ENCODE measurements around the gene MEGF11. TPM values are rescaled to one million over a fixed set of nuclear protein-coding genes. Genes with fewer than 3 reads are reported as not detected.
"Not testable (repeated sequence)": the region's sequence is repeated elsewhere in the genome, so short reads cannot be mapped to it uniquely, and the experiment has no call there.

The MEGF11 gene
- total RNA-seq, 1 donor: under 0.01 TPM

DNA sequence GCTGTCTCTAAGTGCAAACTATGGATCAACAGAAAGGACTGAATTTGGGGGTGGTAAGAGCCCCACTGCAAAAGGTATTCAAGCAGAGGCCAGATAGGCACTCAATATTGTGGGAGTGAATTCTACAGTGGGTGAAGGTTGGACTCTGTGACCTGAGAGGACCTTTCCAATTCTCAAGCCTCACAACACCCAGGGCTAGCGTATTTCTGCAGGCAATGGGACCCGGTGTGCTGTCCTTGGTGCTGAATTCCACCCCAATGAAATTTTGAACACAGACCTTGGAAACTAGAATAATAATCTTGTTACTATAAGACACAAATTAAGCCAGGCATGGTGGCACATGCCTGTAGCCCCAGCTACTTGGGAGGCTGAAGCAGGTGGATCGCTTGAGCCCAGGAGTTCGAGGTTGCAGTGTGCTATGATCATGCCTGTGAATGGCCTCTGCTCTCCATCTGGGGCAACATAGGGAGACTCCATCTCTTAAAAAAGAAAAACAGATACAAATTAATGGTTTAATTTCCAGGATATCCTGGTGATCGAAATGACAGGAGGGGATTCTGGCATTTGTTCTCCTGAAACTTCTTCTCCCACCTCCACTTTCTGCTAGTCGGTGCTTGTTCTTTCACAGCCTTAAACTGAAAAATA, 248.8 kb downstream of the MEGF11 start:
- peak; percentile 44 for DNase-seq (ENCODE audit: low read depth)
- no peak overlapping the region for H3K4me3 ChIP-seq (ENCODE audit: low read depth, low read length)
- TF ChIP-seq, protein P1, sequence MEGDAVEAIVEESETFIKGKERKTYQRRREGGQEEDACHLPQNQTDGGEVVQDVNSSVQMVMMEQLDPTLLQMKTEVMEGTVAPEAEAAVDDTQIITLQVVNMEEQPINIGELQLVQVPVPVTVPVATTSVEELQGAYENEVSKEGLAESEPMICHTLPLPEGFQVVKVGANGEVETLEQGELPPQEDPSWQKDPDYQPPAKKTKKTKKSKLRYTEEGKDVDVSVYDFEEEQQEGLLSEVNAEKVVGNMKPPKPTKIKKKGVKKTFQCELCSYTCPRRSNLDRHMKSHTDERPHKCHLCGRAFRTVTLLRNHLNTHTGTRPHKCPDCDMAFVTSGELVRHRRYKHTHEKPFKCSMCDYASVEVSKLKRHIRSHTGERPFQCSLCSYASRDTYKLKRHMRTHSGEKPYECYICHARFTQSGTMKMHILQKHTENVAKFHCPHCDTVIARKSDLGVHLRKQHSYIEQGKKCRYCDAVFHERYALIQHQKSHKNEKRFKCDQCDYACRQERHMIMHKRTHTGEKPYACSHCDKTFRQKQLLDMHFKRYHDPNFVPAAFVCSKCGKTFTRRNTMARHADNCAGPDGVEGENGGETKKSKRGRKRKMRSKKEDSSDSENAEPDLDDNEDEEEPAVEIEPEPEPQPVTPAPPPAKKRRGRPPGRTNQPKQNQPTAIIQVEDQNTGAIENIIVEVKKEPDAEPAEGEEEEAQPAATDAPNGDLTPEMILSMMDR (IDR thresholded peaks at IDR 0.05; ENCODE audit: insufficient read depth, low read depth, low read length): no peak

DNA sequence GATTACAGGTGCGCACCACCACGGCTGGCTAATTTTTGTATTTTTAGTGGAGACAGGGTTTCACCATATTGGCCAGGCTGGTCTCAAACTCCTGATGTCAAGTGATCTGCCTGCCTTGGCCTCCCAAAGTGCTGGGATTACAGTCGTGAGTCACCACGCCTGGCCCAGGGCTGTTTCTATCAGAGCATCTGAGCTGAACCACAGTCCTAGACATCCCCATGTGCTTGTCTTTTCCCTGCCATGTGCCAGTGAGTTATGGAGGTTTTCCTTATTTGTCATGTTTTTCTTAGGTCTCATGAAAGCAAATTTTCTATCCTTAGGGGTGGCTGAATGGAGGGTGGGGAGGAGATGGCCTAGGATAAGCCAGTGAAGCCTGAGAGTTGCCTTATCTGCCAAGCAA, 250.4 kb downstream of the MEGF11 start:
- not testable (repeated sequence) for H3K4me3 ChIP-seq (ENCODE audit: low read depth, low read length); DNase-seq (ENCODE audit: low read depth)

DNA sequence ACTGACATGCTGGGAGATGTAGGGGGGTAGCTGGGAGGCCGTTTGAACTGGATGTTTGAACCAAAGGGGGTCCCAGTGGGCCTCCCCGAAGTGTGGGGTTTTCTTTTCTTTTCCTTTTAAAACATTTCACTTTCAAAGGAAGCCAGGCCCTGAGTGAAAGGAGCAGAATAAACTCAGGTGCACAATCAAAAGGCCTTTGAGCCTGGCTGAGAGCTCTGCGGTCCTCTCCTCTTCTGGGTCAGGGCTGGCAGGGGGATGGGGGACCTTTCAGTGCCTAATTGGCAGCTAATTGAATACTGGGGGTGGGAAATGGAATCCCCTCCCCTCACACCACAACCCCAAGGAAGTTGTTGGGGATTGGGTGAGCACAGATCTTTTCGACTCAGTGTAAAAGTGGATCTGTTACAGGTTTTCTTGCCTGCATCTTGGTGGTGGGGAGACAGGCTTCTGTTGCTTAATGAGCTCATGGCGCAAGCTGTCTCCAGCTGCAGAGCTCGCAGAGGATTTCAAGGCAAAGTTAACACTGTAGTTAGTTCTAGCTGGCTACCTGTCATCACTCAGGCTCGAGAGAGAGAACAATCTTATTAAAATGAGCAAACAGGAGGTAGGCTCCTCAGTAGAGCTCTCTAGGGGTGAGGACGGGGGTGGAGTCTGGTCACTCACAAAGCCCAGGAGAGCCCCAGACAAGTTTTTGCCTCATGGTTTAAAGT, 251.7 kb downstream of the MEGF11 start:
- H3K4me3 ChIP-seq (ENCODE audit: low read depth, low read length): no peak overlapping the region
- no peak for DNase-seq (ENCODE audit: low read depth)
- TF ChIP-seq, protein P1 (IDR thresholded peaks at IDR 0.05; ENCODE audit: insufficient read depth, low read depth, low read length): no peak

DNA sequence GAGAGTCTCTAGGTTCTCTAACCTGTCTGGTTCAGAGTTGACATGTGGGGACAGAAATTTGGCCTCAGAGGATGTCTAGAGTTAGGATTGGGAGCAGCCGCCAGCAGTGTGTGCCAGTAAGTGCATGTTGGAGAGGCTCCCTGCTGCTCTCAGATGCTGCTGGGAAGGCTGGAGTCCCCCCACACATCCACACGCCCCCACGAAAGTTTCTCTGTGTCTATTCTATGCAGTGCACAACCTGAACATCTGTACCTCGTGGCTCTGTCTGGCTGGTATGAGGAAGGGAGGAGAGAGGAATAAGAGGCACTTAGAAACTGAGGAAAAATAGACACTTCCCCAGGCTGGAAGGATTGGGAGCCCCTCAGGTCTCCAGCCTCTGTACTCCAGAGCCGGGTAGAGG, 252.5 kb downstream of the MEGF11 start:
- H3K4me3 ChIP-seq (ENCODE audit: low read depth, low read length): no peak overlapping the region
- DNase-seq (ENCODE audit: low read depth): no peak
- TF ChIP-seq, protein P1 (IDR thresholded peaks at IDR 0.05; ENCODE audit: insufficient read depth, low read depth, low read length): no peak

DNA sequence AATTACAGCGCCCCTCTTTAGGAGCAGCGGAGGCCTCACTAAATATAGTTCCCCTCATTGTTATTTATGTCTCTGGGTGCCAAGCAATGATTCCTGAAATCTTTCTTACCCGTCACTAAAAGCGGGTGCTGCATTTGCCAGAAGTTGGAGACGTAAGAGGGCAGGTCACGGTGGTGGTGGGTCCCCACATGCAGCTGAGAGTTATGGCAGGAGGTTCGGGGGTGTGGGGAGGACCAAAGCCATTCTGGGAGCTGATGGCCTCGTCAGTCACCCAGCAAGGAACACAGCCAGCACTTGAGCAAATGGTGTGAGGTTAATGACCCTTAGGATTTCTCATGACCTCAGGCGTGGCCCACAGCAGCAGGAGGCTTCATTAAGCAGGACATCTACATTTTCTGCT, 255.1 kb downstream of the MEGF11 start:
- no peak overlapping the region for H3K4me3 ChIP-seq (ENCODE audit: low read depth, low read length)
- no peak for DNase-seq (ENCODE audit: low read depth)
- TF ChIP-seq, protein P1 (IDR thresholded peaks at IDR 0.05; ENCODE audit: insufficient read depth, low read depth, low read length): no peak

DNA sequence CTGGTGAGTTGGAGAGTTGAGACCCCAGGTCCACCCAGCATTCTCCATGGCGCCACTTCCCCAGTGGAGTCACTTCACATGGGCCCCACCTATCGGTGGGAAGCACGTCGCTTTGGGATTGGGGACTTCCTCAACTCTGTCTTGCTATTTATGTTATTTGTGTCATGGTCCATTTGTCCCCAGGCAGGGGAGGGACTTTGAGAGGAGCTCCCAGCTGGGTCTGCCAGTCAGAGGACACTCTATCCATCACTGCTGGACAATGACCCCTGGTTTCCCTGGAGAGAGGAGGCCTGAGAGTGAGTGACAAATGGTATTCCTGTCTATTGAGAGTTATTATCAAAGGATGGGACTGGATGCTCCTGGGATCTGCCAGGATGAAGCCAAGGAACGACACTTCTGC, 256.6 kb downstream of the MEGF11 start:
- no peak for DNase-seq (ENCODE audit: low read depth)
- TF ChIP-seq, protein P1 (IDR thresholded peaks at IDR 0.05; ENCODE audit: insufficient read depth, low read depth, low read length): no peak
- no peak overlapping the region for H3K4me3 ChIP-seq (ENCODE audit: low read depth, low read length)

DNA sequence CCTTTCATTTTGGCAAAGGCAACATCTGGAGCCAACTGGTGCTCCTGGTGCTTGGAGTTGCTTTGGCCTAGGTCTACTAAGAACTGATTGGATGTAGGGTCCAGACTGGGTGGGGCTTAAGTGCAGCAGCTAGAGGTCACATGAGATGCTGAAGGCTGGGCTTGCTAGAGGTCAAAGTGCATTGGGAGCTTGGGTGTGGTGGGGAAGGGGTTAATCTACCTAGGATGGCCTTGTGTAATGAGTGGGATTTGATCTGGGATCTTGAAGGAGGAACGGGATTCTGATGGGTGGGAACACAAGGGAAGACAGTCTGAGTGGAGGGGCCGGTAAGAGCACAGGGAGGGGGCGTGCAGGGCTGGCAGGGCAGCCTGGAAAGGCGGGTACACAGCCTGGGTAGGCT, 258.7 kb downstream of the MEGF11 start:
- no peak overlapping the region for H3K4me3 ChIP-seq (ENCODE audit: low read depth, low read length)
- DNase-seq (ENCODE audit: low read depth): no peak
- TF ChIP-seq, protein P1 (IDR thresholded peaks at IDR 0.05; ENCODE audit: insufficient read depth, low read depth, low read length): no peak

Data from fibroblast of villous mesenchyme (primary cell).